Measurements from ENCODE around the gene LRPAP1. TPM values are rescaled to one million over a fixed set of nuclear protein-coding genes. Genes with fewer than 3 reads are reported as not detected.

LRPAP1 gene
- total RNA-seq, 1 experiment from 2014 or later: 126 TPM

DNA sequence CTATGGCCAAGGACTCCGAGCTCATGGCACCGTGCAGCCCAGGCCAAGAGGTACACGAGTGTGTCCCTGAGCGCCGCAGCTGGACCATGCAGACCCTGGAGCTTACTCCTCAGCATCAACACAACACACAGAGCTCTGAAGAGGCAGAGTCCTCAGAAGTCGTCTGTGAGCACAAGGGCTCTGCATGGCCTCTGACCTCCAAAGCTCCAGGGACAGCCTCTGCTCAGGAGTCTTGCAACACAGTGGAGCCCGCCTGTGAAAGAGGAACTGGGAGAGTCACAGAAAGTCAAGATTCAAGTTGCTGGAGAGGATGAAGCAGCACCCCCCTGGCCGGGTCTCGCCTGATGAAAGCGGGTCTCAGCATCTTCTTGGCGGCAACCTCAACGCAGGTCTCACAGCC lies 2.9 kb downstream of the LRPAP1 start:
- intact Hi-C loops (cut with micrococcal nuclease; ENCODE audit: unreplicated experiment): no loop called here
- ChIA-PET POLR2A (ENCODE audit: unreplicated experiment) (no interaction called here), CTCF (no interaction called here)

DNA sequence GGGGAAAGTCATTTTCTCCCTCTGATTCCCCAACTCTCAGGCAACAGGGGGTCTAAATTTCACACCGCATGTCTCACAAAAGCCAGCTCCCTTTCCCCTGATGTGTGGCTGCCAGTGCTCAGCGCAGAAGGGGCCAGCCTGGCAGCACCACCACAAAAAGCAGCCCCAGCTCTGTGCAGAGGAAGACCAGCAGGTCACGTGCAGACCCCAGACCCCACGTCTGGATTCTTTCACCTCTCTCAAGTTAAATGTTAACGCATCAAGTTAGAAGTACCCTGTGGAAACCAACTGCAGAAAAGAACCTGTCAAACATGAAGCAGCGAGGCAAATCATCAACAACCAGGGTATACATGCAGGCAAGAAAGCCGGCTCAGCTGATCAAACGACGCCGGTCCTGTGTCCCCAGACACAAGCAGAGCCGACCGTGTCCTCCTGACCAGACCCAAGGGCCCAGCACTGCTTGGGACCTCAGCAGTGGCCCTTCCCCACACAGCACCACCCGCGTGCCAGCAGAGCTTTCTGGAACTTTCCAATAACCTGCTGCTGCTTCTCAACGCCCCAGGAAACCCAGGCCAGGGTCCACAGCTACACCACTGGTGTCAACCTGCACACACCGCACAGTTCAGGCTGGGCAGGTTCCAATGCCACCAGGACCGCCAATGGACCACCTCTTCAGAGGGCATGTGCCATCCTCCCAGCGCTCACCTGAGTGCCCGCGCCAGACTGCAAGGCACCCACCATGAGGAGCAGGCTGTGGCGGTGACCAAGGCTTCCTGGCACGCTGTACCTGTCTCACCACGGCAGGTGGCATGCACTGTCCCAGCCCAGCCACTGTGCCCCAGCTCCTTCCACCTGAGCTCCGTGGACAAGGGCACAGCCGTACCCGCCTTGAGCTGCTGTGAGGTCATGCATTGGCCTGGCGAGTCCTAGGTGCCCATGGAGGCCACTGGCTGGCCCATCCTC lies 4.0 kb downstream of the LRPAP1 start:
- peaks cover 16% of the 10 kb centered on the region for H3K79me2 ChIP-seq (ENCODE audit: low read depth)
- TF ChIP-seq, protein P1, sequence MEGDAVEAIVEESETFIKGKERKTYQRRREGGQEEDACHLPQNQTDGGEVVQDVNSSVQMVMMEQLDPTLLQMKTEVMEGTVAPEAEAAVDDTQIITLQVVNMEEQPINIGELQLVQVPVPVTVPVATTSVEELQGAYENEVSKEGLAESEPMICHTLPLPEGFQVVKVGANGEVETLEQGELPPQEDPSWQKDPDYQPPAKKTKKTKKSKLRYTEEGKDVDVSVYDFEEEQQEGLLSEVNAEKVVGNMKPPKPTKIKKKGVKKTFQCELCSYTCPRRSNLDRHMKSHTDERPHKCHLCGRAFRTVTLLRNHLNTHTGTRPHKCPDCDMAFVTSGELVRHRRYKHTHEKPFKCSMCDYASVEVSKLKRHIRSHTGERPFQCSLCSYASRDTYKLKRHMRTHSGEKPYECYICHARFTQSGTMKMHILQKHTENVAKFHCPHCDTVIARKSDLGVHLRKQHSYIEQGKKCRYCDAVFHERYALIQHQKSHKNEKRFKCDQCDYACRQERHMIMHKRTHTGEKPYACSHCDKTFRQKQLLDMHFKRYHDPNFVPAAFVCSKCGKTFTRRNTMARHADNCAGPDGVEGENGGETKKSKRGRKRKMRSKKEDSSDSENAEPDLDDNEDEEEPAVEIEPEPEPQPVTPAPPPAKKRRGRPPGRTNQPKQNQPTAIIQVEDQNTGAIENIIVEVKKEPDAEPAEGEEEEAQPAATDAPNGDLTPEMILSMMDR (conservative IDR thresholded peaks at IDR 0.05): no peak
- no peak for TF ChIP-seq EZH2 (IDR thresholded peaks at IDR 0.05; ENCODE audit: low read depth)
- H3F3A ChIP-seq (ENCODE audit: insufficient read depth, low read depth): no peaks in the 10 kb centered on the region
- intact Hi-C loops (cut with micrococcal nuclease; ENCODE audit: unreplicated experiment): no loop called here
- CTCF ChIA-PET: no interaction called here
- DNase-seq: no peak
- no peaks in the 10 kb centered on the region for H3K9me2 ChIP-seq (ENCODE audit: insufficient read depth)
- H3K4me1 ChIP-seq (replicated peaks; ENCODE audit: insufficient read depth): peaks cover 8% of the 10 kb centered on the region; the same call in 1 of the 2 replicates
- H3K4me3 ChIP-seq: no peak overlapping the region
- no peaks in the 10 kb centered on the region; the same call in 1 of the 2 replicates for H4K20me1 ChIP-seq (ENCODE audit: insufficient read depth)
- no peaks in the 10 kb centered on the region for H3K9me3 ChIP-seq (ENCODE audit: insufficient read depth, low read depth)
- no peaks in the 10 kb centered on the region for H3K36me3 ChIP-seq (ENCODE audit: low read depth)
- POLR2A ChIA-PET (ENCODE audit: unreplicated experiment): no interaction called here
- H3K27ac ChIP-seq: no peak overlapping the region
- no TSS peak for BruUV-seq (replicated peaks)
- H3K27me3 ChIP-seq (ENCODE audit: insufficient read depth, low read depth): no peaks in the 10 kb centered on the region
- H3K4me2 ChIP-seq: no peak overlapping the region
- no peak overlapping the region for H2AFZ ChIP-seq

More for the DNA sequence above, 2.9 kb downstream of the LRPAP1 start:
- H3K9me2 ChIP-seq (ENCODE audit: insufficient read depth): no peaks in the 10 kb centered on the region
- no peak overlapping the region for H2AFZ ChIP-seq
- H3K79me2 ChIP-seq (ENCODE audit: low read depth): peaks cover 16% of the 10 kb centered on the region
- no peak overlapping the region for H3K27ac ChIP-seq
- no peaks in the 10 kb centered on the region for H3K36me3 ChIP-seq (ENCODE audit: low read depth)
- no peak for DNase-seq
- H3K4me3 ChIP-seq: no peak overlapping the region
- 0 out of 2 replicates have a peak, but pooled peaks cover 5% of the 10 kb centered on the region for H3K27me3 ChIP-seq (ENCODE audit: insufficient read depth, low read depth)
- H3F3A ChIP-seq (ENCODE audit: insufficient read depth, low read depth): no peaks in the 10 kb centered on the region
- H3K4me1 ChIP-seq (replicated peaks; ENCODE audit: insufficient read depth): peaks cover 8% of the 10 kb centered on the region; the same call in 1 of the 2 replicates
- no peaks in the 10 kb centered on the region; the same call in 1 of the 2 replicates for H4K20me1 ChIP-seq (ENCODE audit: insufficient read depth)
- H3K9me3 ChIP-seq (ENCODE audit: insufficient read depth, low read depth): no peaks in the 10 kb centered on the region
- H3K4me2 ChIP-seq: no peak overlapping the region
- BruUV-seq (replicated peaks): no TSS peak
- no peak for TF ChIP-seq EZH2 (IDR thresholded peaks at IDR 0.05; ENCODE audit: low read depth)

DNA sequence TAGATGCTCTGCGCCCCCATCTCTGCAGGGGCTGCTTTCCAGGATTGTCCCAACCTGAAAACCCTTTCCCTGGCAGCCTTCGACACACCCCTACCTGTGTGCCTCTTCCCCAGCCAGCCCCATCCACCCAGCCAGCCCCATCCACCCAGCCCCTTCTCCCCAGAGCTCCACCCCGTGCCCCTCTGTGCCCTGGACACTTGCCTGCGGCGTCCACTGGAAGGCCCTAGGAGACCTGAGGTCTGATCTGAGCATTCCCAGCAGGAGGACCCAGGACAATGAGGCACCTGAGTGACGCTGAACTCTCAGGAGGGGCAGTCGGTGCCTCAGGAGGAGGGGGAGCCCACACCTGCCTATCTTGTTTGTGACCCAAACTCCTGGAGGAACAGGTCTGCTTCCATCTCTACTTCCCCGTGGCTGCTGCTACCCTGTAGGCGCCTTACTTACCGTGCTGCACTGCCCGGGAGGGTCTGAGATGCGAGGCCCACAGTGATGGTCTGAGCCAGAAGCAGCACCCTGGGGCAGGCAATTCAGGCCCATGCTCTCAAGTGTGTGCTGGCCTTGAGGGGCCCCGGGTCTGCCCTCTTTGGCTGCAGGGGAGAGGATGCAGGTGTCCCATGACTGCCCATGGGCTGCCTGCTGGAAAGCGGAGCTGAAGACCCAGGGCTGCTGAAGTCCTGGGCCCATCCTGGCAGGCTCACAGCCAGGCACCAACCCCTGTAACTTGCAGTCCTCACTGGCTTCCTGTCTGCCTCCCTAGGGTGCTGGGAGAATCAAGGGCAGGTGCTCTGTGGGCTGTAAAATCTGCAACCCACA lies 4.9 kb downstream of the LRPAP1 start:
- no TSS peak for BruUV-seq (replicated peaks)

More for the DNA sequence above, 4.9 kb downstream of the LRPAP1 start:
- H3K27me3 ChIP-seq (ENCODE audit: insufficient read depth, low read depth): no peaks in the 10 kb centered on the region
- H3K4me3 ChIP-seq: no peak overlapping the region
- no peak overlapping the region for H2AFZ ChIP-seq
- peaks cover 8% of the 10 kb centered on the region; the same call in 1 of the 2 replicates for H3K4me1 ChIP-seq (replicated peaks; ENCODE audit: insufficient read depth)
- no peaks in the 10 kb centered on the region for H3K9me2 ChIP-seq (ENCODE audit: insufficient read depth)
- TF ChIP-seq, protein P1 (conservative IDR thresholded peaks at IDR 0.05): no peak
- TF ChIP-seq EZH2 (IDR thresholded peaks at IDR 0.05; ENCODE audit: low read depth): no peak
- no peaks in the 10 kb centered on the region for H3K9me3 ChIP-seq (ENCODE audit: insufficient read depth, low read depth)
- DNase-seq: no peak
- ChIA-PET CTCF (no interaction called here), POLR2A (ENCODE audit: unreplicated experiment) (no interaction called here)
- H3K4me2 ChIP-seq: no peak overlapping the region
- H3K36me3 ChIP-seq (ENCODE audit: low read depth): no peaks in the 10 kb centered on the region
- peaks cover 16% of the 10 kb centered on the region for H3K79me2 ChIP-seq (ENCODE audit: low read depth)
- no peaks in the 10 kb centered on the region; the same call in 1 of the 2 replicates for H4K20me1 ChIP-seq (ENCODE audit: insufficient read depth)
- intact Hi-C loops (cut with micrococcal nuclease; ENCODE audit: unreplicated experiment): no loop called here
- no peak overlapping the region for H3K27ac ChIP-seq
- no peaks in the 10 kb centered on the region for H3F3A ChIP-seq (ENCODE audit: insufficient read depth, low read depth)

Data from PC-9 (cell line).